GM23338 (cell line): Measurements from ENCODE around the gene CENPO.

Source experiments
- CREB1 ChIP-seq: fragments of 250-450 bp; sonication (Bioruptor Pico); IDR thresholded peaks from 2 replicates; pipeline ENCODE4 v1.5.0; 2020; ENCODE audit warnings: low read depth, mild to moderate bottlenecking, moderate library complexity
- CTCF ChIP-seq, 2 experiments: fragments of 200-600 bp in 1 of 2; sonication (generic) in 1 of 2; conservative IDR thresholded peaks; 2 replicates each; pipeline versions ENCODE4 v1.5.1 to v1.6.1; 2016 to 2017; ENCODE audit warnings: antibody characterized with exemption in 2 of 2, low read depth in 2 of 2, mild to moderate bottlenecking in 2 of 2, moderate library complexity in 1 of 2
- EZH2 ChIP-seq: fragments of 200-600 bp; sonication (generic); IDR thresholded peaks from one replicate; pipeline ENCODE4 v1.8.0; 2017; ENCODE audit warnings: antibody characterized with exemption, mild to moderate bottlenecking, low read depth; ENCODE audit not compliant: unreplicated experiment
- EZH2phosphoT487 ChIP-seq: fragments of 200-600 bp; sonication (generic); IDR thresholded peaks from one replicate; pipeline ENCODE4 v1.8.1; 2018; ENCODE audit warnings: antibody characterized with exemption; ENCODE audit not compliant: unreplicated experiment
- JUNB ChIP-seq: IDR thresholded peaks from one replicate; pipeline ENCODE4 v1.6.1; 2016; ENCODE audit warnings: antibody characterized with exemption; ENCODE audit not compliant: unreplicated experiment
- POLR2AphosphoS5 ChIP-seq: IDR thresholded peaks from 2 replicates; pipeline ENCODE4 v1.6.1; 2016; ENCODE audit warnings: antibody characterized with exemption, low read depth
- REST ChIP-seq: IDR thresholded peaks from one replicate; pipeline ENCODE4 v1.6.1; 2018; ENCODE audit warnings: antibody characterized with exemption; ENCODE audit not compliant: unreplicated experiment

GRCh38 chr2:24860631-24861030 lies 67.4 kb downstream of the CENPO start:
- no peak for TF ChIP-seq CTCF (conservative IDR thresholded peaks at IDR 0.05; ENCODE audit: low read depth in 2 of 2)
- TF ChIP-seq POLR2AphosphoS5, result no peak
- TF ChIP-seq CREB1 (CRISPR knock-in tag), result no peak
- no peak for TF ChIP-seq EZH2phosphoT487
- TF ChIP-seq REST, result no peak
- no peak for TF ChIP-seq EZH2
- TF ChIP-seq JUNB, result no peak
